GOT3 (cell line): ENCODE measurements around the gene ADGRL1.

Experiments used
- DNase-seq: peaks from one replicate; lab custom pipeline; 2025; ENCODE audit warnings: mixed read lengths; lab: John Stamatoyannopoulos, UW

ADGRL1 gene

DNA sequence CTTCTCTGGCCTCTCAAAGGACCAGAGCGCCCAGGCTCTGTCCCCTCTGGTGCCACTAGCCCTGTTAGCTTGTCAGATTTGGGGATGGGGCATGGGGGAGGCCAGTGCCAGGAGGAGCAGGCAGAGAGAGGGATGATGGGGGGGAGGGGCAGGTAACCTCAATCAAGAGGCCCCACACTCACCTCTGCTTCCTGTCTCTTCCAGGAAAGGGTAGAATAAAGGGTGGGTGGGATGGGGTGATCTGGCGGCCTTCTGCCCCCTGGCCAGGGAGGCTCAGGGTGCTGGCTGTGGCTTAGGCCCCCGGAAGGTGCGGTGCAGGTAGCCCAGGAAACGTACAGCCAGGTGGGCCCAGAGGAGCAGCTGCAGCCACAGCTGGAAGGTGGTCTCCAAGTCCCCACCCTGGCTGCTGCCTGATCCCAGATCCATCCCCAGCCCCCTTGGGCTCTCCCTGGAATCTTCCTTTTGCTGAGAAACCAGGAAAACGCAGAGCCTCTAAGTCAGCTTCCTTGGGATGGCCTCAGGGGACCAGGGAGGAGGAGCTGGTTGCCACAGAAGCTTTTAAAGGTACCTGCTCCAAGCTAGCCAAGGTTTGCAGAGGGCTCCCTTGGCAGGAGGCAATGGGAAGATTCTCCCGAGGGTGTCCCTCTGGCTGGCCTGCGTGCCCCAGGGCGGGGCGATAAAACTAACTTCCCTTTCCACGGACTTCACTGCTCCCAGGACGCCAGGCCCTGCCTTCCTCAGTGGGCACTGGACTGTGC, 93.7 kb downstream of the ADGRL1 start:
- DNase-seq = no peak

DNA sequence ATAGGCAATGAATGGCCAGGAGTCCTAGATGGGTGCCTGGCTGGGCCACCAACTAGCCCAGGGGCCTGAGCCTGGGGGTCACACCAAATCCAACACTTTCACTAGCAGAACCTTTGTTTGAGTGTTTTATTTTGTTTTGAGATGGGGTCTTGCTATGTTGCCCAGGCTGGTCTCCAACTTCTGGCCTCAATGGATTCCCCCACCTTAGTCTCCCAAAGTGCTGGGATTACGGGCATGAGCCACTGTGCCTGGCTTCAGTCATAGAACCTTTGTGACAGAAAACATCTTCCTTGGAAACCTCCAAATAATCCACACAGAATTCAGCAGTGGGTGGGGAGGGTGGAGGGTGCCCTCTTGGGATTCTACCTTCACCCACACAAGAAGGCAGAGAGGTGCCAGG, 94.5 kb downstream of the ADGRL1 start:
- no peak for DNase-seq

DNA sequence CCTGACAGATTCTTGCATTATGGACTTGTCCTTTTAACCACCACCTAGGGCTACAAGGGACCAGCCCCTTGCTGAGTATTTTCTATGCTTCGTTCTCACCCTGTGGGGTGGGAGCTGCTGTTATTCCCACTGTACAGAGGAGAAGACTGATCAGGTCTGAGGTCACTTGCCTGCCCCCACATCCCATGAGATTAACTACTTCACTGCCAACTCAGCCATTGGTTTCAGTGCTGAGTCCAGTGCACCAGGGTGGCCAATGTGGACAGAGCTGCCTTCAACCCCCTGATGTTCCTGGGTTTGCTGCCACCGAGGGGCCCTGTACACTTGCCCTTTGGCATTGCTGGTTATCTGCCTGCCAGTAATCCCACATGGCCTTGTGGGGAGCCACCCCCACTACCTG, 95.3 kb downstream of the ADGRL1 start:
- no peak for DNase-seq

DNA sequence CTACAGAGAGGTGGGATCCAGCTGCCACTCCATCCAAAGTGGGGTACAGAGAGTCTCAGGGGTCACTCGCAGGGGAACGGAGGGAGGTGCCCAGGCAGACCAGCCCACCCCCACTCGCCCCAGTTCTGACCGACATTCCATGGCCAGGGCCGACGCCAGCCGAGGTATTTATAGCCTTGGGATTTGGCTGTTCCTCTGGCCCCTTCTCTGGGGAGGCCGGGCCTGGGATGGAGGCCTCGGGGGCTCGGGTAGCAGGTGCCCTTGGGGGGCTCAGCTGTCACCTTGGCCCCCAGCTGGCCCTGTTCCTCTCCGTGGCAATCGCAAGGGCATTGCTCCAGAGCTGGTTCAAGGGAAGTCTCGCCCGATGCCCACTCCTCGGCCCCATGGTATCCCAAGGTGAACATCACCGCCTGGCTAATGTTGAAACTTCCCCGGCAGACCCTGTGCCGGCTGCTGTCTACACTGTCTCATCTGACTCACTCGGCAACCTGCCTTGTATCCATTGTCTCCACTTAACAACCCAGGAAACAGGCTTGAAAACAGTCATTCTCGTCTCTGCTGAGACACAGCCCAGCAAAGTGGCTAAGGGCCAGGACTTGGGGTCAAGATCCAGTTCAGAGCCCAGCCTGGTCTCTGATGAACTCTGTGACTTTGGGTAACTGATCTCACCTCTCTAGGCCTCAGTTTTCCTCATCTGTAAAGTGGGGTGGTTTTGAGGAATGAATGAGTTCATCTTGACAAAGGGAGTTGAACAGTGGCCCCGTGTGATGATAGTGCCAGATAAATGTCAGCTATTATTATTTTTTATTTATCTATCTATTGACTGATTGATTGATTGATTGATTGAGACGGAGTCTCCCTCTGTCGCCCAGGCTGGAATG, 98.1 kb downstream of the ADGRL1 start:
- no peak for DNase-seq

DNA sequence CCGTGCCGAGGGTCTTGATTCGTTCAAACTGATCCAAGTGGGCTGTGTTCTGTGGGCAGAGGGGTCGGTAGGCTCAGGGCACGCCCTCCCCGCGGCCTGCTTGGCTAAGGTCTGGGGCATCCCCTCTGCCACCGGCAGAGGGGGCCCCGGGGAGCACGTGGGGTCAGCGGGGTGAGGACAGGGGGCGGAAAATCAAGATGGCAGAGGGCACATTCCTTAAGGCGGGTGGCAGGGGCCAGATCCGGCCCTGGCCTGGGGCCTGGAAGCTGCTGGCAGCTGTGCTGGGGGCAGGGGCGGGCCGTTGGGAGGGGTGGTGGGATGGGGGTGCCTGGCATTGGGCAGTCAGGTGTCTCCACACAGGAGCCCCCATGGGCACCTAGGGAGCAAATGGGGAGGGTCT, 99.1 kb downstream of the ADGRL1 start:
- no peak for DNase-seq

DNA sequence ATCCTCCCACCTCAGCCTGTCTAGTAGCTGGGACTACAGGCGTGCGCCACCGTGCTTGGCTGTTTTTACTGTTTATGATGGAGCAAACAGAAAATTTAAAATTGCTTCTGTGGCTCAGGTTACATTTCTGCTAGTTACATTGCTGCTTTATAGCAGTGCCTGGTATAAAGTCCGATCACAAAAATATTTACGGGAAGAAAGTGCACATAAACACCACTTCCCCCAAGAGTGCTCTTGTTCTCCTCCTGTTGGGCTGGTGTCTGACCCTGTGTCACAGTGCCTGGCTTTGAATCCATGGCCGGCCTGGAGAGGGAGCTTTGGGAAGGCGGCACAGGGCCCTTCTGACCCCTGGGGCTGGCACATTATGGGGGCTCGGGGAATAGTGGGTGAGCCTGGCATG, 100.3 kb downstream of the ADGRL1 start:
- DNase-seq = no peak

DNA sequence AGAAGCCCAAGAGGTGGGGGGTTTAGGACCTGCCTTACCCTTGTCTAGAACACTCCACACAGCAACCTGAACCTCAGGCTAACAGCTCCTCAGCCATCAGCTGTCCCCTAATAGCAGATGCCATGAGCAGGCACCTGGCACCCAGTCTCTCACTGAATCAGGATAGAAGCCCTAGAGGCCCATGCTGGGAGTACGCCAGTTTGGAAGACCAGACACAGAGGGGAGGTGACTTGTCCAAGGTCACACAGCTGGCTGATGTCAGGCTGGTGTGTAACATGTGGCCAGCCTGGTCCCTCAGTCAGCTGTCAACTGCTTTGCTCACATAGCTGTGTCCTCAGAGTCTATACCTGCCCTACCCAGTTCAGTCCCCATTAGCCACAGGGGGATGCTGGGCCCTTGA, 102.7 kb downstream of the ADGRL1 start:
- no peak for DNase-seq

DNA sequence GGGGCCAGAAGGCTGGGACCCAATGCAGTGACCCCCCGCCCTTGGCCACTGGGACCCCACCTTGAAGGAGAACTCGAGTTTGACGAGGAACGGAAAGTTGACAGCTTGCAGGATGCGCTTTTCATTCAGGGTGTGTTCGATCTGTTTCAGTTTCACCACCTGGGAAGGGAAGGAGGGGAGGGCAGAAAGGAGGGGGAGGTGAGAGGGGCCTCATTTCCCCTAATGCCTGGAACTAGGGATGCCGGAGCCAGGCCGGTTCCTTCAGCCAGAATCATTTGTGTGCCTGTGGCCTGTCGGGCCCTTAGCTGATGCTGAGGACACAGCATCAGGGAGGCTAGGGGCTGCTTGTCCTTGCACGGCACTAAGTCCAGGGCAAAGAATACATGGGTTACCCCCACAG, 103.2 kb downstream of the ADGRL1 start:
- no peak for DNase-seq

DNA sequence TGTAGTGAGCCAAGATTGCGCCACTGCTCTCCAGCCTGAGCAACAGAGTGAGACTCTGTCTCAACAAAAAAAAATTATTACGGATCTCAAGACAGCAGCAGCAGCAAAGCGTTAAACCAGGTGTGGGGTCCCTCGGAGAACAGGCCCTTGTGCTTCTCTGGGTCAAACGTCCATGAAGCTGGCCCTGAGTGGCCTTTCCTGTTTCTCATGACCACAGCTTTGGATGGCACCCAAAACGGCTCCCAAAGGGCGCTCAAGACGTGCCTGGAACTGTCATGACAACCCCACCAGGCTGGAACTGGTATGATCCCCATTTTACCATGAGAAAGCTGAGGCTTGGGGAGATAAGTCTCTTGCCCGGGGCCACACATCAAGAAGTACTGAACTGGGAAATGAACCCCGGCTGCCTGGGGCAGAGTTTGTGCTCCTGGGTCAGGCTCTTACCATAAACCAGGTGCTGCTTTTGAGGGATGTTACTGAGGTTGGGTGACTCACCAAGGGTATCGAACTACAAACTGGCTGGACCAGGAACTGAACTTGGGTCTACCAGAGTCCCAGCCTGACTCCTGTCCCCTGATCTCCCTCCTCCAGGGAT, 103.8 kb downstream of the ADGRL1 start:
- no peak for DNase-seq

DNA sequence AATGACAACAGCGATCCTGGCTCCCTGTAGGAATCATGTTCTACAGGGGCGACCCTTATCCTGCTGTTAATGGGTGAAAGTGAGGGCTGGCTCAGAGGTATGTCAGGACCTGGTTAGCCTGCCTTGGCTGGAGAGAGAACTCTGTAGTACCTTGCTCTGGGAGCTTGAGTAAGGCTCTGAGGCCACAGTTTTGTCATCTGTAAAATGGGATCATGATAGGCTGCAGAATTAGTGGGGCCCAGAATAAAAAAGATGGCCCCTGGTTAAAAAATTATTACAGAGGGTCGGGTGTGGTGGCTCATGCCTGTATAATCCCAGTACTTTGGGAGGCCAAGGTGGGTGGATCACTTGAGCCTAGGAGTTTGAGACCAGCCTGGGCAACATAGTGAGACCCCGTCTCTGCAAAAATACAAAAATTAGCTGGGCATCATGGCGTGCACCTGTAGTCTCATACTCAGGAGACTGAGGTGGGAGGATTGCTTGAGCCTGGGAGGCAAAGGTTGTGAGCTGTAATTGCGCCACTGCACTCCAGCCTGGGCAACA, 104.9 kb downstream of the ADGRL1 start:
- DNase-seq = no peak
